ENCODE measurements around the gene BTBD9. TPM values are rescaled to one million over a fixed set of nuclear protein-coding genes. Genes with fewer than 3 reads are reported as not detected.

Gene BTBD9
- total RNA-seq, 4 donors from 2014 or later = 10.6 to 16.6 (median 15.1) TPM

DNA sequence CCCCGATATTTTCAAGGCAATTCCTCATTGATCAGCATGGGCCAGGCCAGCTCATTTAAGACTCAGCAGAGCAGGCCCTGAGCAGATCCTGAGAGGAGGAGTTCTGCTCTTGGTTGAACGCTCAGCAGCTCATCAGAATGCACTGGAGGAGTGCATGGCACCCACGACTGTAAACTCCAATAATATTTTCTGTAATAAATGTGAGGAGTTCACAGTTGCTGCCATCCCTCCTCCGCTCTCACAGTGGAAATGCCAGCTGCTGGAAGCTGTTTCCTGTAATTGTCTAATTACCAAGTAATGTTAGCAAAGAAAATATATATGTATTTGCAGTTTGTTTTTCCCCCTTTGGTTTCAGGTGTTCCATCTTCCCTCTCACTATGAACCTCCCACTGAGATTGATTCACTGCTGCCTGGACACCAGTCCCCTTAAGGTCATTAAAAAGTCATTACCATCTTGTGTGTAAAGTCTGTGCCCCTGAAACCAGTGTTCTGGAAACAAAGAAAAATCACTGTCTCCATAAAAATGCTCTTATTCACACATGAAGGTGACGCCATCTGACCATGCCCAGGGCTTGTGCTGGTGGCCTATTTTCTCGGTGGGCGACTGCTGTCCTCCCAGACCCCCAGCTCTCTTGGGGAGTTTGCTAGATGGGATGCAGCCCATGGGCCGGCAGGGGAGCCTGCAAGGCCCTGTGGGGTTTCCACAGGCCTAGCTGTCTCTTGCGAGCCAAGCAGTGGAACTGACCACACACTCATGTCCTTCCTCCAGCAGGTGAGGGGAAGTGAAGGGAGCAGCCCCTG lies 446.0 kb downstream of the BTBD9 start:
- TF ChIP-seq POLR2A (IDR thresholded peaks at IDR 0.05) = no peak
- TF ChIP-seq, protein P1, sequence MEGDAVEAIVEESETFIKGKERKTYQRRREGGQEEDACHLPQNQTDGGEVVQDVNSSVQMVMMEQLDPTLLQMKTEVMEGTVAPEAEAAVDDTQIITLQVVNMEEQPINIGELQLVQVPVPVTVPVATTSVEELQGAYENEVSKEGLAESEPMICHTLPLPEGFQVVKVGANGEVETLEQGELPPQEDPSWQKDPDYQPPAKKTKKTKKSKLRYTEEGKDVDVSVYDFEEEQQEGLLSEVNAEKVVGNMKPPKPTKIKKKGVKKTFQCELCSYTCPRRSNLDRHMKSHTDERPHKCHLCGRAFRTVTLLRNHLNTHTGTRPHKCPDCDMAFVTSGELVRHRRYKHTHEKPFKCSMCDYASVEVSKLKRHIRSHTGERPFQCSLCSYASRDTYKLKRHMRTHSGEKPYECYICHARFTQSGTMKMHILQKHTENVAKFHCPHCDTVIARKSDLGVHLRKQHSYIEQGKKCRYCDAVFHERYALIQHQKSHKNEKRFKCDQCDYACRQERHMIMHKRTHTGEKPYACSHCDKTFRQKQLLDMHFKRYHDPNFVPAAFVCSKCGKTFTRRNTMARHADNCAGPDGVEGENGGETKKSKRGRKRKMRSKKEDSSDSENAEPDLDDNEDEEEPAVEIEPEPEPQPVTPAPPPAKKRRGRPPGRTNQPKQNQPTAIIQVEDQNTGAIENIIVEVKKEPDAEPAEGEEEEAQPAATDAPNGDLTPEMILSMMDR (IDR thresholded peaks at IDR 0.05) = no peak
- DNase-seq (ENCODE audit: low spot score in 2 of 2) = peak in 1 of 2 donors; percentile 72
- H3K4me3 ChIP-seq (ENCODE audit: low read depth, poor library complexity, severe bottlenecking) = no peak overlapping the region
- WGBS, 2 donors = 82 to 85% methylated on average over 9 of the region's 9 CpGs
- intact Hi-C loops (cut with DNase I; ENCODE audit: low total_unique reads) = no loop called here

DNA sequence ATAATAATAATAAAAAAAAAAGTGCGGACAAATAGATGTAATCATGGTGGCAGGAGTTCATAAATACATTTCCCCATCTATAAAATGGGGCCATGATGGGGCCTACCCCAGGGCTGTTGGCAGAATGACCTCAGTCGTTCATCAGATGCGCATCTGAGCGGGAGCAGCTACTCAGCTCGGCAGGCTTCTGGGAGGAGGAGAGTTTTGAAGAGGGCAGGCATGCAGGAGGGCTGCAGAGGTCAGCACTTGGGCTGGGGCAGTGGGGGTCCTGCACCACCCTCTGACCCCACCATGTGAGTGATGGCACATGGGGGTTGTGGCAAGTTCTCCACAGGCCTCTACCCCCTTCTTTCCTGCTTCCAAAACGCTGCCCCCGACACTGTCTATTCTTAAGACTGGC lies 446.7 kb downstream of the BTBD9 start:
- TF ChIP-seq POLR2A (IDR thresholded peaks at IDR 0.05) = no peak
- TF ChIP-seq, protein P1 (IDR thresholded peaks at IDR 0.05) = no peak
- intact Hi-C loops (cut with DNase I; ENCODE audit: low total_unique reads) = no loop called here
- 90 to 94% methylated on average over 7 of the region's 7 CpGs for WGBS, 2 donors
- peak in 1 of 2 donors; percentile 62 for DNase-seq (ENCODE audit: low spot score in 2 of 2)
- no peak overlapping the region for H3K4me3 ChIP-seq (ENCODE audit: low read depth, poor library complexity, severe bottlenecking)

DNA sequence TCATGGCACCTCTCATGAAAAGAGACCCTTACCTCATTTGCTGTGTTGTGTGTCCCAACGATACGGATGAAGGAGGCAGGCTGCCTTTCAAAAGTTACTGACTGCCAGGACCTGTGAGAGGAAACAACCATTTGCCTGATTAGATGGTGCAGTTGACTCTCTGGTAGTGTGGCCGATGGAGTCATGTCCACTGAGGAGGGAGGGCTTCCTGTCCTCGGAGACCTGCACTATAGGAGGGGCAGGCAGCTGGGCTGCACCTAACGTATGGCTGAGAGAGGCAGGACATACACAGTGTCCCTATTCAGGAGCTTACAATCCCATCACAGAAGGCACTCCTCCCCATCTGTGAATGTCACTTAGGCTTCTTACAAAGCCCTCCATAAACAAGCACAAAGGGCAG lies 447.2 kb downstream of the BTBD9 start:
- TF ChIP-seq, protein P1 (IDR thresholded peaks at IDR 0.05) = no peak
- no peak for TF ChIP-seq POLR2A (IDR thresholded peaks at IDR 0.05)
- 75% methylated on average over 5 of the region's 5 CpGs for WGBS, 2 donors
- DNase-seq (ENCODE audit: low spot score in 2 of 2) = peak in 1 of 2 donors; percentile 18
- no peak overlapping the region for H3K4me3 ChIP-seq (ENCODE audit: low read depth, poor library complexity, severe bottlenecking)
- intact Hi-C loops (cut with DNase I; ENCODE audit: low total_unique reads) = no loop called here

DNA sequence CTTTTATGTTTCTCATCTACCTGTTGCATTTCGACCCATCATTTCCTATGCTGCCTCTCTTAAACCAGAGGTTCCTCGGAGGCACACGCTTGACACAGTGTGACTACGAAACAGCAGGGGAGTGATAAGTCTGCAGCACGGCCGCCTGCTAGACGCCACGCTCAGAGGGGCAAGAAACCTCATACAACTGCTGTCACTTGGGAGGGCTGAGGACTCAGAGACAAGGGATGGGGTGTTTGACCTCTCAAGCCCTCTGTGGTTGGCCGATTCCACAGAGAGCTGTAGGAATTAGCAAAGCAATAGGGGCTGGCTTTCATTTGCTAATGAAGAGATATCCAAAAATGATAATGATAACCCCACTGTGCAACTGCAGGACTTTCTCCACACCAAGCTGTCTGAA lies 447.7 kb downstream of the BTBD9 start:
- TF ChIP-seq, protein P1 (IDR thresholded peaks at IDR 0.05) = no peak
- TF ChIP-seq POLR2A (IDR thresholded peaks at IDR 0.05) = no peak
- DNase-seq (ENCODE audit: low spot score in 2 of 2) = peak in 1 of 2 donors; percentile 68
- intact Hi-C loops (cut with DNase I; ENCODE audit: low total_unique reads) = no loop called here
- H3K4me3 ChIP-seq (ENCODE audit: low read depth, poor library complexity, severe bottlenecking) = no peak overlapping the region
- WGBS, 2 donors = 89 to 91% methylated on average over 9 of the region's 9 CpGs

DNA sequence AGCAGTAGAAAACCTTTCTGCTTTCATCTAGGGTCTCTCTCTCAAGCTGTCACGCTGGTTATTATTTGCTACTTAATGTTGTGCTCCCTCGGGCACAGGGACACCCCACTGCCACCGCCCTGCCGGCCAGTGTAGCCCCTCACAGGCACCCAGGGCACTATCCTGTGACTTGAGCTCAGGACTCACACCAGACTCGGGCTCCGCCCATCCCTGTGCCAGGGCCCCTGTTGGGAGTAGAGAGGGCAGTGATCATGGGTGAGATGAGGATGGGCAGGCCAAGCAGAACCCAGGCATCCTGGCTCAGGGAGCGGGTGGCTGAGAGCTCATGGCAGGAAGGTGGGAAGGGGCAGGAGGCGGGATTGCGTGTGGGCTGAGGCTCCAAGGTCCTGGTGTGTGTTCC lies 448.3 kb downstream of the BTBD9 start:
- no peak overlapping the region for H3K4me3 ChIP-seq (ENCODE audit: low read depth, poor library complexity, severe bottlenecking)
- WGBS, 2 donors = 93 to 97% methylated on average over 9 of the region's 9 CpGs
- DNase-seq (ENCODE audit: low spot score in 2 of 2) = peak in 1 of 2 donors; percentile 75
- intact Hi-C loops (cut with DNase I; ENCODE audit: low total_unique reads) = no loop called here
- no peak for TF ChIP-seq POLR2A (IDR thresholded peaks at IDR 0.05)
- TF ChIP-seq, protein P1 (IDR thresholded peaks at IDR 0.05) = no peak

Data from lower leg skin (tissue), 4 donors.